Tongue (tissue), 2 donors: ENCODE measurements around the gene AFF1. TPM values are rescaled to one million over a fixed set of nuclear protein-coding genes. Genes with fewer than 3 reads are reported as not detected.
"Not testable (repeated sequence)": the region's sequence is repeated elsewhere in the genome, so short reads cannot be mapped to it uniquely, and the experiment has no call there.

ENCODE experiments used
- DNase-seq: peaks from one replicate; pipeline ENCODE4 v3.0.0-alpha.2; 2015
- total RNA-seq: library from RNA; depleted of rRNA; stranded (reverse); fragments of >200 nt; gene quantifications from one replicate; pipeline ENCODE4 v1.2.3, GENCODE V29; 2014

AFF1 gene
- total RNA-seq, 1 donor from 2014 or later = 41.1 TPM

GRCh38 chr4:87011340-87012034 lies 76.7 kb downstream of the AFF1 start:
- no peak for DNase-seq

- no peak for DNase-seq
Observed at GRCh38 chr4:87012265-87012953, 77.6 kb downstream of the AFF1 start.

DNA sequence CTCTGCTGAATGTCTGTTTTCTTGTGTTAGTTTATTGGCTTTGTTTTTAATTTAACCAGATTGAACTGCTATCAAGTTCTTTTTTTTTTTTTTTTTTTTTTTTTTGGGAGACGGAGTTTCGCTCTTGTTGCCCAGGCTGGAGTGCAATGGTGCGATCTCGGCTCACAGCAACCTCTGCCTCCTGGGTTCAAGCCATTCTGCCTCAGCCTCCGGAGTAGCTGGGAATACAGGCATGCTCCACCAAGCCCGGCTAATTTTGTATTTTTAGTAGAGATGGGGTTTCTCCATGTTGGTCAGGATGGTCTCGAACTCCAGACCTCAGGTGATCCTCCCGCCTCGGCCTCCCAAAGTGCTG lies 78.1 kb downstream of the AFF1 start:
- DNase-seq = not testable (repeated sequence)

DNA sequence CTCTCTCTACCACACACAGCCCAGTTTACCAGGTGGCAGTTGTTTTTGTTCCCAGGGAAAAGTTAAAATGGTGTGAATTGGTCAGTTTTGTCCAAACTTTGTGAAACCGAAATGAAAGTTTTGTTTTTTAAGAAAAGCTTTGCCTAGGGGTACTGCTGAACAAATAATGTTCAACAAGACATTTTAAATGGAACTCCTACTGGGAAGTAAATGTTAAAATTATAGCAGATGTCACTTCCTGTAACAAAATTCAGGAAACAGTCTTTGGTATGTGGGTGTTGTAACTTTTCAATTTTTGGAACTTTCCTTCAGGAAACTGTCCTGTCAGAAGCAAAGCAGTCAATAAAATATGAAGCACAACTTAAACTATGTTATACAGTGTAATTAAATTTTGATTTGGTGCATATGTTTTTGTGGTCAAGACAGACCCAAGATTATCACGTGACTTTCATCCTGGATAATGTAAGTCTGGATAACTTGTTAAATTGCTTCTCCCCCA lies 79.5 kb downstream of the AFF1 start:
- DNase-seq = peak; percentile 40

DNA sequence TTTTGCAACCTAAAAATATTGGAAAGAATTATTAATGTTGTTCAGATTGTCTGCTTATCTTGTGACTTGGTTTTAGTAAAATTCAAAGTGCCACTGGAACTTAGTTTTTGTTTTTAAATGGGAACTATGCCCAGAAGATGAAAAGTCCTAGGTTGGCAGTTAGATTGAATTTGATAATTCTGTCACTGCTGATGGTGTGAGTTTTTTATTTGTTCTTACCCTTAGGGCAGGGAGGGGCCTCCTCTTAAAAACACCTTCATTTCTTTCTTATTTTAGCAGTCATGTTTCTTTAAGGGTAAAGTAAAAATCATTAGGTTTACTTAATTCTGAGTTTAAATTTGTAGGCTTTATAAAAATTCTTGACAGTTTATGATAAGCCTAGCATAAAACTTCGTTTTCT lies 80.6 kb downstream of the AFF1 start:
- DNase-seq = no peak

DNA sequence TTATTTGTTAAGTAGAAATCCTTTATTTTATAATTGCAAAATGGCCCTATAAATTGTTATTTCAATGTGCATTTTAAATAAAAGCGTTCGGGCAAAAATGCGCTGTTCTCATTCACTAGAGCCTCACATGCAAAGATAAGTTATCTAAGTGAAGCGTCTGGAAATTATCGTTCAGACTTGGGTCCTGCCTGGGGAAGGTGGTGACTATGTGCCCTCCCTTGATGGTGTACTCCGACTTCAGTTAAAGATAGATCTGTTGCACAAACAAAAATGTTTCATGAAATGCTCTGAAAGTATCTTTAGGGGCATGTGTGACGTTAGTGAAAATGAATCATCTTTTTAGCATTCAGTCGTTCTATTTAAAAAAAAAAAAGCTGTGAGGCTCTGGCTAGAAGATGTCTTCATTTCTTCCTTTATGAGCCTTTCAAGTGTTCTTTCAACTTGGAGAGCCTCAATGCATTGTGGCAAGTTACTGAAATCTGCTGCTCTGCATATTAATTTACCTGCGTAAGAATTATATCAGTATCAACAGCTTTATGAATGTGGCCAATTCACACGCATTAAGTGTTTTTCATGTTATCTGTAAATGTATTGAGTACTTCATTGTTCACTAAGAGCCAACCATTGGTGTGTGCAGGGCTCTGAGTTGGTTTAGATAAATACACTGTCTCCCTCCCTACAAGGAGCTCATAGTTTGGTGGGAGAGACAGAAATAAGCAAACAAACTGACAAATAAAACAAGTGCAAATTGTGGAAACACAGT lies 83.0 kb downstream of the AFF1 start:
- DNase-seq = no peak

DNA sequence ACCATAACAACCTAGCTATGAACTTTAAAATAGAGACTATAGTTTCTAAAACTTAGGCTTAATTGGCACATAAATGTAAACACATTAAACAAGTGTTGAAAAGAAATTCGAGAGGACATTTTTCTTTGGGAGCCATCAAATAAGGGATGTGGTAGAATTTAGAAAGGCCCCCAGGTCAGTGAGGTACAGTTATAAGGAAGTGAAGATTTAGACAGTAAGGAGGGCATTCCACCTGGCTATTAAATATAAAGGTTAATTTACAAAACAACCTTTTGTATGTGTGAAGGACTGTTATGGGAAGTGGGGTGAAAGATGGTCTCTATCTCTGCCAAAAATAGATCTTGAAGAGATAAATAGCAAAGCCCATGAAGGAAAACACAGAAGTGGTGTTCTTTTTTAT lies 83.9 kb downstream of the AFF1 start:
- DNase-seq = no peak

GRCh38 chr4:87019246-87019791 lies 84.5 kb downstream of the AFF1 start:
- no peak for DNase-seq

DNA sequence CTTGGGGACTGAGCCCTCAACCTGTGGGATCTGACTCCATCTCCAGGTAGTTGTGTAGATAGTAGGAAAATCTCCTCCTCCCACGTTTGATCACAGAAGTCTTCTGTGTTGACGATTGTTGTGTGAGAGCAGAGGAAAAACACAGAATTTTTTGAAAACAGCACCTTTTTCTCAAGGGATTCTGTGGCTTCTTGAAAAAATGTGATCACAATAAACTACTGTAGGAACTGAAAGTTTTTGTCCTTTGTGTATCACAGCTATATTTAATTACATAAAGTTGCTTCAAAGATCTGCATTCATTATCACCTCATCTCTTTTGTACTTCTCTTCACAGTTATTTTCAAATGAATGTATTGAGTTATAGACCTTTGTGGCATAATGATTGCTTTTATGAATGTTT lies 85.1 kb downstream of the AFF1 start:
- no peak for DNase-seq

- no peak for DNase-seq
Observed at GRCh38 chr4:87024201-87024600, 89.4 kb downstream of the AFF1 start.

GRCh38 chr4:87025023-87025613 lies 90.3 kb downstream of the AFF1 start:
- DNase-seq = no peak

DNA sequence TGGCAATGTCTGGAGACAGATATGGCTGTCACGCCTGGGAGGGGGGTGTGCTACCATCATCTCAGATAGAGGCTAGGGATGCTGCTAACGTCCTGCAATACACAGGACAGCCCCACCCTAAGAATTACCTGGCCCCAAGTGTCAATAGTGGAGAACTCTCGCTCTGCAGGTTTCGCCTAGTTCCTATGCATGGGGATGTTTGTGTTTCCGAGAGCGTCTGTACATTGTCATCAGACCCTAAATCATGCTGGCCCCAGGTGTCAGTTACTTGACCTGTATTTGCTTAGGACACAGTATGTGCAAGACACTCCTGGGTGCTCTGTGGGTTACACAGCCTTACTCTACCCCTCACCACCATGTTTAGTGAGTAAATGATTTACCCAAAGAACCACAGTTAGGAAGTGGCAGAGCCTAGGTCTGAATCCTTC lies 90.8 kb downstream of the AFF1 start:
- DNase-seq = no peak

DNA sequence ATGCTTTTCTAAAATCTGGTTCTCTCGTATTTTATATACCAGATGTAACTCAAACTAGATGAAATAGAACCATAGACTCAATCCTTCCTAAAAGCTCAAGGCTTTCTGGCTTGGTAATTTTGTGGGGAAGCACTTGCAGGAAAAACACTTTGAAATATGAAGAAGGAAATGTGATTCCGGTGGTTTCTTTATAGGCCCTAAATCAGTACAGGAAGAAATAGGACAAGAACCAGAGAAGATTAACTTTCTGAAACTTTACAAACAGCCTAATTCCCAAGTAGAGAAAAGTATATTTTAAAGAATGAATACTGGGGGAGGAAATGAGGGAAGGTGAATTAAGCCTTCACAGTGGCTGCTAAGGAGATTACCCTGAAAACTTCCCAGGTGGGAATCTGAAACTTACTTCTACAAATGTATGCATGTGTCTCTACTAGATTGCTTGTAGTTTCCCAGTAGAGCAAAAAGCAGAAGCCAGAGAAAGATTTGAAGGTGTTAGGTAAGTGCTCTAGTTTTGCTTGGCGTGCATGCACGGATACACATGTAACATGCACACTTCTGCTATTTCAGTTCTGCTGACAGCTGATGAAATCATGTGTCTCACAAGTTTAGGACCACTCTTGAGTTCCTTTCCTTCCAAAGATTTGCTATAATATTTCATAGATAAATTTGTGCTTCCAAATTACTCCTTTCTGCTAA lies 92.1 kb downstream of the AFF1 start:
- no peak for DNase-seq

DNA sequence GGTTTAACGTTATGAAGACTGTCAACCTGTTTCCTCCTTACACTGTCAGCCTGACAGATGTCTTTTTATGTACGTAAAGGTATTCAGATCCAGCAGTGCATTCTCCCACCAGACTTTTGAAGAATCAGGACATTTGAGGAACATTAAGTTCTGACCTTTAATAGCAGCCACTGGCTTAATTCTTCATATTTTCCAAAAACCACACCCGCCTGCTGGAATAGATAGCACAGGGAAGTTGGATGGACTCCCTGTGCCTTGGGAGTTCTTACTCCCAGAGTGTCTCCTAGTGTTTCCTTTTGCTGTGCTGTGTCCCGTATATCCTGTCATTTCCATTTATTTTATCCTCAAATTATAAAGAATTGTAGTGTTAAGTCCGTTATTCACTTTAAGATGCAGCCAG lies 94.5 kb downstream of the AFF1 start:
- no peak for DNase-seq

DNA sequence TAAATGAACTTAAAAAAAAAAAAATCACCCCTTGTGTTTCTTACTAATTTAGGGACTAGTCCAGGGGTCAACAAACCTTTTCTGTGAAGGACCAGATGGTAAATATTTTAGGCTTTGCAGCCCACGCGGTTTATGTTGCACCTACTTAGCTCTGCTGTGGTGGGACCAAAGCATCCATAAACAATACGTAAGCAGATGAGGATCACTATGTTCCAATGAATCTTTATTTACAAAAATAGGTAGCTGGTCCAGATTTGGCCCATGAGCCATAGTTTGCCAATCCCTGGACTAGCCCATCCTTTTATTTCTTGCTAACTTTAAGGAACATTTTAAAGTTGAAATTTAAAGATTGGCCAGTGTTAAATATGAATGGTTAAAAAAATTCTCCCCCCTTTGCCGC lies 95.3 kb downstream of the AFF1 start:
- DNase-seq = no peak

DNA sequence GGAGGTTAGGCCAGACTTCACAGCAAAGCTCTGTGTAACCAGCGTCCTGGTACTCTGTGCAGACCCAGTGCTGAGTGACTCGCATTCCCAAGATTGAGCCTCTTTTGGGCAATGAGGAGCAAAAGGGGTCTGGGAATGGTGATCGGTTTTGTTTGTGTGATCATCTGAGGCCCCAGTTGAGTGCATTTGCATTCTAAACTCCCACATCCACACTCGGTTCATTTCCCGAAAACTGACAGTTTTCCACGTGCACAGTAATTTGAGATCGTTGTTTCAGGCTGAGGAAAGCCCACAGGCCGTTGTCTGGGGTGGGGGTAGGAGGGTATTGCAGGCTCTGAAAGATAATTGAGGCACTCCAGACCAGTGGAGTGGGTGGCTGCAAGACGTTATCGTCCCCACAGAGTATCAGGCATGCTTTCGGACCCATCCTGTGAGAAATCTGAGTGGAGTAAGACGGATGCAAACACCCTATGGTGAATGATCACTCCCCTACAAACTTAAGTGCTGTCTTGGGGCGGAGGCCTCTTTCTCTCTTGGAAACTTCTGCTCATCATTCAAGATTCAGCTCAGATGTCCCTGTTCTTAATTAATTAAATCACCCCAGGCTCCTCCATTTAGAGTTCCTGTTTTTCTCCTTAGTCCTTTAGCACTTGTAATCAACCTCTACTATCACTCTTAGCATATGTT lies 96.1 kb downstream of the AFF1 start:
- DNase-seq = peak; percentile 55

GRCh38 chr4:87031920-87032319 lies 97.1 kb downstream of the AFF1 start:
- DNase-seq = no peak

GRCh38 chr4:87032884-87033533 lies 98.2 kb downstream of the AFF1 start:
- no peak for DNase-seq

DNA sequence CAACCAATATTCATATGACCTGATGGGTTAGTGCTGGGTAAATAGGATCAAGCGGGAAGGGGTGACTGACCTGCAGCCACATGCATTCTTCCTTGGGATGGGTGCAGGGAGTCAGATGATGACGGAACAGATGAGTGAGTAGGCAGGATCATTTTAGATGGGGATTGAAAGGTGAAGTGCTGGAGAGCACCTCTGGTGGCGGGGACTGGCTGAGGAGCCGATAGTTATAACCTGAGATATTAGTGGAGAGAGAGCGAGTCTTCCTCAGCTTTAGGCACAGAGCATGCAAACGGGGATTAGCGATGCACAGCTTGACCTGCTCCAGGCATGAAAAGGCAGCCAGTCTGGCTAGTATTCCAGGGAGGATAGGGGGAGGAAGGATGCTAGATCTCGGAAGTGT lies 99.1 kb downstream of the AFF1 start:
- no peak for DNase-seq

GRCh38 chr4:87034527-87034926 lies 99.7 kb downstream of the AFF1 start:
- no peak for DNase-seq
